GM12892 (cell line): Measurements from ENCODE around the gene UTP3.

Experiments
- POLR2A ChIP-seq: IDR thresholded peaks from 2 replicates; pipeline ENCODE4 v1.6.1; 2011; ENCODE audit warnings: low read depth, low read length, control low read depth
- POLR2AphosphoS5 ChIP-seq: IDR thresholded peaks from 2 replicates; pipeline ENCODE4 v1.6.1; 2011; ENCODE audit warnings: low read depth, low read length, control low read depth
- TAF1 ChIP-seq: IDR thresholded peaks from 2 replicates; pipeline ENCODE4 v1.6.1; 2011; ENCODE audit warnings: low read depth, mild to moderate bottlenecking, control low read depth, low read length, borderline replicate concordance

DNA sequence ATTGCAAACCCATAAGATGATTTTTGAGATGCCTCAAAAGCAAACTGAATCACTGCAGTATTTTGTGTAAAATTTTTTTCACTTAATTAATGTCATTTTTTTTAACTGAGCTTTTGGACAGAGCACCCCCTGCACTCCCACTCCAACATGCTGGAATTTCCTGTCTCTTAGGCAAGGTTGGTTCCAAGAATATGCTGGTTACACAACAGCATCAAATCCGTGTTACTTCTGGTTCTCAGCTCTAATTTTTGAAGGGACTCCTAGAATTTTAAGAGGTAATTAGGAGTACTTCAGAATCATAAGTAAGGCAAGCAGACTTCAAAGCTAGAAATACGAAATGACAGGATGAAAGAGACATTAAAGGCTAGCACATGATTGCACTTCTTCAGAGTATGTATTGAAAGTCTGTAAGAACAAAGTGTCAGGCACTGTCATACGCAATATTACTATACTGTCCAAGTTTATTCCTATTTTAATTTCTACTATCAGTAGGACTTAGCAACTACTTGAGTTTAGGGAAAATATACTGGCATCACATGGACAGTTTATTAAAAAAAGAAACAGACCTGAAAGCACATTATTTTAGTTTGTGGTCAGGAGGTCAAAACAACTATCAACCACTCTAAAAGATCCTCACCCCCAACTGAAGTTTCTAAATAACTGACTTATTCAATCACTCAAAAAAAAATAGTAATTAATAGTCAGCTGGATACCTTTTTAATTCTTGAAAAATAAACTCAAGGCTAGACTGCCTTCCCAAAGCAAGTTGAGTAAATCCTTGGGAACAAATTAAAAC lies 20.4 kb upstream of the UTP3 start:
- no peak for TF ChIP-seq POLR2AphosphoS5
- TF ChIP-seq POLR2A, result no peak
- TF ChIP-seq TAF1, result no peak
